ENCODE results near the gene DEPDC7.

DNA sequence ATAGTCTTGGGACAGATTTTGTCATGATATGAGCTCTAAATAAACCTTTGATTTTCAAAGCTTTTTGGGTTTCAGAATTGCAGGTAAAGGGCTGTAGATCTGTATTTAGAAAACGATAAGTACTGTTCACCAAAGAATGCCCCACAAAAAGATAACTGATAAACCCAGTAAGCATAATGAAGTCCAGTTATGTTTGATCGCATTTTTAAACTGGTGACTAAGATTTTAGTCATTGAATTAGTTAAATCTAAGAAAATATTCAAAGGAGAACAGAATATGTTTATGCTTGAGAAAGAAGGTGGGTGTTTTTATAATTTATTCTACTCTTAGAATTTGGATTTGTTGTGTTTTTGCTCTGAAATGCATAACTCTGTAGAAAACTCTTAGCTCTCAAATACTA is 11.6 kb downstream of the DEPDC7 start:
- TF ChIP-seq, protein P1, sequence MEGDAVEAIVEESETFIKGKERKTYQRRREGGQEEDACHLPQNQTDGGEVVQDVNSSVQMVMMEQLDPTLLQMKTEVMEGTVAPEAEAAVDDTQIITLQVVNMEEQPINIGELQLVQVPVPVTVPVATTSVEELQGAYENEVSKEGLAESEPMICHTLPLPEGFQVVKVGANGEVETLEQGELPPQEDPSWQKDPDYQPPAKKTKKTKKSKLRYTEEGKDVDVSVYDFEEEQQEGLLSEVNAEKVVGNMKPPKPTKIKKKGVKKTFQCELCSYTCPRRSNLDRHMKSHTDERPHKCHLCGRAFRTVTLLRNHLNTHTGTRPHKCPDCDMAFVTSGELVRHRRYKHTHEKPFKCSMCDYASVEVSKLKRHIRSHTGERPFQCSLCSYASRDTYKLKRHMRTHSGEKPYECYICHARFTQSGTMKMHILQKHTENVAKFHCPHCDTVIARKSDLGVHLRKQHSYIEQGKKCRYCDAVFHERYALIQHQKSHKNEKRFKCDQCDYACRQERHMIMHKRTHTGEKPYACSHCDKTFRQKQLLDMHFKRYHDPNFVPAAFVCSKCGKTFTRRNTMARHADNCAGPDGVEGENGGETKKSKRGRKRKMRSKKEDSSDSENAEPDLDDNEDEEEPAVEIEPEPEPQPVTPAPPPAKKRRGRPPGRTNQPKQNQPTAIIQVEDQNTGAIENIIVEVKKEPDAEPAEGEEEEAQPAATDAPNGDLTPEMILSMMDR (IDR thresholded peaks at IDR 0.05; ENCODE audit: control extremely low read depth in 1 of 3, insufficient read depth in 1 of 3, low read depth in 1 of 3, low read length in 3 of 3): no peak
- no peak for TF ChIP-seq EZH2 (IDR thresholded peaks at IDR 0.05; ENCODE audit: low read depth, low read length, severe bottlenecking)
- no peak for TF ChIP-seq GABPA (IDR thresholded peaks at IDR 0.05; ENCODE audit: borderline replicate concordance, insufficient read depth, low read length)
- no peak for TF ChIP-seq YY1 (IDR thresholded peaks at IDR 0.05; ENCODE audit: low read depth, low read length)
- no peak for TF ChIP-seq POLR2AphosphoS5 (IDR thresholded peaks at IDR 0.05; ENCODE audit: low read depth, low read length)
- TF ChIP-seq TBP (IDR thresholded peaks at IDR 0.05; ENCODE audit: low read depth, low read length): no peak
- TF ChIP-seq, protein P2, sequence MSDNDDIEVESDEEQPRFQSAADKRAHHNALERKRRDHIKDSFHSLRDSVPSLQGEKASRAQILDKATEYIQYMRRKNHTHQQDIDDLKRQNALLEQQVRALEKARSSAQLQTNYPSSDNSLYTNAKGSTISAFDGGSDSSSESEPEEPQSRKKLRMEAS (IDR thresholded peaks at IDR 0.05): no peak
- no peak for TF ChIP-seq HDAC2 (IDR thresholded peaks at IDR 0.05; ENCODE audit: borderline replicate concordance in 1 of 2, low read depth in 2 of 2, low read length in 2 of 2)
- TF ChIP-seq POLR2A (IDR thresholded peaks at IDR 0.05; ENCODE audit: control extremely low read depth in 1 of 2, low read depth in 2 of 2, low read length in 2 of 2): no peak
- TF ChIP-seq SIN3A (conservative IDR thresholded peaks at IDR 0.05 in 1 of 2, IDR thresholded peaks at IDR 0.05 in 1 of 2; ENCODE audit: low read depth in 1 of 2, low read length in 2 of 2): no peak
- TF ChIP-seq SRF (IDR thresholded peaks at IDR 0.05; ENCODE audit: low read depth, low read length): no peak
- TF ChIP-seq CBX8 (IDR thresholded peaks at IDR 0.05; ENCODE audit: borderline replicate concordance, low read depth, low read length): no peak

Measured in H1 (cell line).